HG03103 (cell line): ENCODE measurements around the gene FBXO28.
A peak's percentile ranks its signal among the peaks of the same experiment; 100 is the strongest.
"Not testable (repeated sequence)": the region's sequence is repeated elsewhere in the genome, so short reads cannot be mapped to it uniquely, and the experiment has no call there.

ENCODE experiments used
- ATAC-seq: cut with Tn5 transposase; IDR thresholded peaks from one replicate; pipeline ENCODE4 v1.9.1; 2021; ENCODE audit warnings: low read depth; ENCODE audit not compliant: unreplicated experiment

The FBXO28 gene

GRCh38 chr1:224183591-224184312, 69.8 kb downstream of the FBXO28 start:
- ATAC-seq = peak; percentile 34

DNA sequence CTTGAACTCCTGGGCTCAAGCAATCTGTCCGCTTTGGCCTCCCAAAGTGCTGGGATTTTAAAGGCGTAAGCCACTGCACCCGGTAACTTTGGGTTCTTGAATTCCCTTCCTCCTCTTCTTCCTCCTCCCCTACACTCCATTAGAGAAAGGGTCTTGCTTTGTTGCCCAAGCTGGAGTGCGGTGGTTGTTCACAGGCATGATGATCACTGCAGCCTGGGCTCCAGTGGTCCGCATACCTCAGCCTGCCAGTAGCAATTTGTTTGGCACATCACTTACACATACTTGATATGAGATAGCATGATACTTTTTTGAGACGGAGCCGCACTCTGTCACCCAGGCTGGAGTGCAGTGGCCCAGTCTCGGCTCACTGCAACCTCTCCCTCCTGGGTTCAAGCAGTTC, 71.3 kb downstream of the FBXO28 start:
- no peak for ATAC-seq

DNA sequence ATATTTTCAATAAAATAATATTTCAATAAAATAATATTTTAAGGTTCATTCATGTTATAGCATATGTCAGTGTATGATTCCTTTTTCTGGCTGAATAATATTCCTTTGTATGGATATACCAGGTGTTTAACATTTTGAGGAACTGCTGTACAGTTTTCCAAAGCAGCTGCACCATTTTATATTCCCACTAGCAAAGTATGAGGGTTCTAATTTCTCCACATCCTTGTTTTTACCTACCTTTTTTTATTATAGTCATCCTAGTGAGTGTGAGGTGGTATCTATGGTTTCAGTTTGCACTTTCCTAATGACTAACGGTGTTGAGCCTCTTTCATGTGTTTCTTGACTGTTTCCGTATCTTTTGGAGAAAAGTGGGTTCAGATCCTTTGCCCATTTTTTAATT, 74.4 kb downstream of the FBXO28 start:
- no peak for ATAC-seq

DNA sequence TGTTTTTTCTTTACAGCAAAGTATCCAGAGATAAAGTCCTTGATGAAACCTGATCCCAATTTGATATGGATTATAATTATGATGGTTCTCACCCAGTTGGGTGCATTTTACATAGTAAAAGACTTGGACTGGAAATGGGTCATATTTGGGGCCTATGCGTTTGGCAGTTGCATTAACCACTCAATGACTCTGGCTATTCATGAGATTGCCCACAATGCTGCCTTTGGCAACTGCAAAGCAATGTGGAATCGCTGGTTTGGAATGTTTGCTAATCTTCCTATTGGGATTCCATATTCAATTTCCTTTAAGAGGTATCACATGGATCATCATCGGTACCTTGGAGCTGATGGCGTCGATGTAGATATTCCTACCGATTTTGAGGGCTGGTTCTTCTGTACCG, 75.7 kb downstream of the FBXO28 start:
- ATAC-seq = no peak

DNA sequence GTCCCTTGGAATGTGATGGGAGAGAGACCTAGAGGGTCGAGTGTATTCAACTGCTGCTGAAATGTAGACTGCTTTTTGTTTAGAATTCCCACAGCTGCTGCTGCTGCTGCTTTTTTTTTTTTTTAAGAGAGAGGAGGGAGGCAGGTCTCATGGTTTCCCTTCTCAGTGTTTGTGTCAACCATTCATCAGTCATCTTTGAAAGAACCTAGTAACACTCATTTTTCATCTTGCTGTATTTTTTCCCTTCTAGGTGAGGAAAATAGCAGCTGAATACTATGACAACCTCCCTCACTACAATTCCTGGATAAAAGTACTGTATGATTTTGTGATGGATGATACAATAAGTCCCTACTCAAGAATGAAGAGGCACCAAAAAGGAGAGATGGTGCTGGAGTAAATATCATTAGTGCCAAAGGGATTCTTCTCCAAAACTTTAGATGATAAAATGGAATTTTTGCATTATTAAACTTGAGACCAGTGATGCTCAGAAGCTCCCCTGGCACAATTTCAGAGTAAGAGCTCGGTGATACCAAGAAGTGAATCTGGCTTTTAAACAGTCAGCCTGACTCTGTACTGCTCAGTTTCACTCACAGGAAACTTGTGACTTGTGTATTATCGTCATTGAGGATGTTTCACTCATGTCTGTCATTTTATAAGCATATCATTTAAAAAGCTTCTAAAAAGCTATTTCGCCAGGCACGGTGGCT, 78.3 kb downstream of the FBXO28 start:
- ATAC-seq = peak; percentile 46

- no peak for ATAC-seq
Measured at GRCh38 chr1:224193319-224193966, 79.5 kb downstream of the FBXO28 start.

DNA sequence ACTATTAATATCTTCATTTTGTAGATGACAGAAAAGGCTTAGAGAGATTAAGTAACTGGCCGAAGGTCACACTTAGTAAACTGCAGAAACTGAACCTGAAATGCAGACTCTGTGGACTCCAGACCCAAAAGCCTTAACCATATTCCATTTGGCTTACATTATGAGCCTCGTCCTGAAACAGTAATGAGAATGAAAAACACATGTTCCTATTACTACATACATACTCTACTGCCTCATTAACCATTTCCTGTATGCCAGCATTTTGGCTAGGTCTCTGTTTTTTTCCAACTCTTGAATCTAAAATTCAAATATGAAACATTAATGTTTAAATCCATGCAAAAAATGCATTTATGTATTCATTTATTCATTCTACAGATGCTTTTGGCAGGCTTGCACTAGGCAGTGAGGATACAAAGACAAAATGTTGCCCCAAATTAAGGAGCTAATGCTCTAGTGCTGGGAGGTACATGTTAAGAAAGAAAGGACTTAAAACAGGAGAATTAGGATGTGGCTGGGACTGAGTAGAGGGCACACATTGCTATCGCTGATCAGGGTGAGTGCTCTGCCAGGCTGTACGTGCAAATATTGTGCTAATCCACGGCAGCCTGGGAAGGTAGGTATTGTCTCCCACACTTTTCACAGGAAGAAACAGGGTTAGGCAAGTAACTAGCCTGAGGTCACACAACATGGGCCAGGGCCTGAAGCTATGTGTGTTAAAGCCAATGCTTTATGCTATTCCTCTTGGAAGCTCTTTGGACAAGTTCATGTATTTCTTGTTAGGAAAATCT, 83.1 kb downstream of the FBXO28 start:
- ATAC-seq = no peak

GRCh38 chr1:224198572-224198971, 84.7 kb downstream of the FBXO28 start:
- ATAC-seq = no peak

GRCh38 chr1:224199679-224200078, 85.8 kb downstream of the FBXO28 start:
- ATAC-seq = no peak

GRCh38 chr1:224201383-224201782, 87.5 kb downstream of the FBXO28 start:
- no peak for ATAC-seq

- ATAC-seq = no peak
Measured at GRCh38 chr1:224201853-224202252, 87.9 kb downstream of the FBXO28 start.

DNA sequence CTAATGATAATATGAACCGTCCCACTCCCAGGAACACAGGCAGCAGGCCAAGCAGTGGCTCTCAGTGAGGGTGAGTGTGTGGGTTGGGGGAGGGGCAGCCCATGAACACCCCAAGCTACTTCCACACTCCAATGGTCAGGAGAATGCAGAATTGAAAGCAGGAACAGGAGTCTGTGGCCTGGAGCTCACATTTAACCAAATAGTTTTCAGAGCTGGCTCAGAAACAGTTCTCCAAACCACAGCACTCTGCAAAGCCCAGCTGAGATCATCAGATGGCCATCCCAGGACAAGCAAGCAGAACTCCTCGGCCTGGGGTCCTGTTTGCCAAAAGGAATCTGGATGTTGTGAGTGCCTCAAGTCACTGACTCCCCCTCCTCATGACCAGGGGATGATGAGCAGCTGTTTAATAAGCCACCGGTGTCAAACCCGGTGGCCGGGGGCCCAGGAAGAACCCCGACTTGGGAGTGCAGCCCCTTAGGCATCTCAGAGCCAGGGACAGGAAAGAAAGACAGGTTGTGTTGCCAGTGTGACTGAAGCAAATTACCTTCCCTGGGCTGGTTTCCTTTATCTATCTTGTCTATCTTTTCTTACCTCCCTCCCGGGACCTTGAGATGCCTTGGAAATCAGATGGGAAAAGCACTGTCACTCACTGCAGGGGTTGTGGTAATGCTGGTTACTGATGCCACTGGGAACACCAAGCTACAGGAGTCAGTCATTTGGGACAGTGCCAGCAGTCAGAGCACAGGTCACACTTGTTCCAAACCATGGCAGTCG, 89.5 kb downstream of the FBXO28 start:
- ATAC-seq = peak; percentile 62

GRCh38 chr1:224205438-224205840, 91.5 kb downstream of the FBXO28 start:
- peak; percentile 35 for ATAC-seq

DNA sequence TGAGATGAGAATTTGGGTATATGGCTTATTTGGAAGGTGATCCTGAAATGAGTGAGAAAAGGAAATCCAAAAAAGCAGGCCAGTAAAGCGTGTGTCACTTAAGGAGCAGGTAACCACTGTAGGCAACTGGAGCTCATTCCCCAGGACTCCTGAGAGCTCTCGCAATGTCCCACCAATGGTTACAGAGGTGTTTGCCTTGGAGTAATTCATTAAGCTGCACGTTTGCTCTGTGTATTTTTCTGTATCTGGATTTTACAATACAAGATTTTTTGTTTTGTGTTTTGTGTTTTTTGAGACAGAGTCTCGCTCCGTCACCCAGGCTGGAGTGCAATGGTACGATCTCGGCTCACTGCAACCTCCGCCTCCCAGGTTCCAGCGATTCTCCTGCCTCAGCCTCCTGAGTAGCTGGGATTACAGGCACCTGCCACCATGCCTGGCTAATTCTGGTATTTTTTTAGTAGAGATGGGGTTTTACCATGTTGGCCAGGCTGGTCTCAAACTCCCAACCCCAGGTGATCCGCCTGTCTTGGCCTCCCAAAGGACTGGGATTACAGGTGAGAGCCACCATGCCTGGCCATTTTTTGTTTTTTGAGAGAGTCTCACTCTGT, 92.1 kb downstream of the FBXO28 start:
- not testable (repeated sequence) for ATAC-seq

- no peak for ATAC-seq
Measured at GRCh38 chr1:224211206-224211962, 97.5 kb downstream of the FBXO28 start.
